ENCODE measurements around the gene STK32B.
"Not testable (repeated sequence)": the region's sequence is repeated elsewhere in the genome, so short reads cannot be mapped to it uniquely, and the experiment has no call there.

STK32B gene

DNA sequence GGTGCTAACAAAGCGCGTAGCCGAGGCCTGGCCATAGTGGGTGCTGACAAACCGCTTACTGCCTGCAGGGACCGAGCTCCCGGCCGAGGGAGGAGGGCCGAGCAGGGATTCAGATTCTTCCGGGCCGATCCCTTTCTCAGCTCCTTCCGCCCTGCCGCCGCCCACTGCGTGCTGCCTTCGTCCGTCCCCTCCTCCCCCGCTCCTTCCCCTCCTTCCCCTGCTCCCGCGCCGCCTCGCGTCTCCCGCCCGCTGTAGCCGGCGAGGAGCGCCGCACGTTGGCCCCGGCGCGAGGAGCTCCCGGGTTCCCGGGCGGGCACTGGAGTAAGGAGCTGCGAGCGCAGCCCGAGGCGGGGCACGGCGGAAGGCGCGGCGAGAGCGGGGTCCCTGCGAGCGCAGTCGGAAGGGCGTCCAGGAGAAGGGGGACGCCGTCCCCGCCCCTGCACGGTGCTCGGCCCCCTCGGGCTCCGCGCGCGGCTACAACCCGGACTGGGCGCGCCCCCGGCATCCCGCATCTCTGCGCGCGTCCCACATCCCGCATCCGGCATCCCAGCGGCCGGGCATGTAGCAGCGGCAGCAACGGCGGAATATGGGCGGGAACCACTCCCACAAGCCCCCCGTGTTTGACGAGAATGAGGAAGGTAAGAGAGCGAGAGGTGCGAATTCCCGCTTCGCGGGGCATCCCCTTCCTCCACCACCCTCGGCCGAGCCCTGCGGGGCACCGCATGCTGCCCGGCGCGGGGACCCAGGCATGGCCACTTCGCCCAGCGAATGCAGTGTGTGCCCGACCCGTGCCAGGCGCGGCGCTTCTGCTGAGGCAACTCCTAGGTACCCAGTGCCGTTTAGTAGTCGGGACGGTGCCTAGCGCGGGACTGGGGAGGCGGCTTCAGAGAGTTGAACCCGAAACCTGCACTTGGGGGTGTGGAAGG, at the start of gene STK32B:
TSS of gene STK32B (plus strand) at position 203 of the 926 bp plus-strand sequence.
- TF ChIP-seq ZFX (IDR thresholded peaks at IDR 0.05; ENCODE audit: borderline replicate concordance), result no peak
- TF ChIP-seq, protein P1, sequence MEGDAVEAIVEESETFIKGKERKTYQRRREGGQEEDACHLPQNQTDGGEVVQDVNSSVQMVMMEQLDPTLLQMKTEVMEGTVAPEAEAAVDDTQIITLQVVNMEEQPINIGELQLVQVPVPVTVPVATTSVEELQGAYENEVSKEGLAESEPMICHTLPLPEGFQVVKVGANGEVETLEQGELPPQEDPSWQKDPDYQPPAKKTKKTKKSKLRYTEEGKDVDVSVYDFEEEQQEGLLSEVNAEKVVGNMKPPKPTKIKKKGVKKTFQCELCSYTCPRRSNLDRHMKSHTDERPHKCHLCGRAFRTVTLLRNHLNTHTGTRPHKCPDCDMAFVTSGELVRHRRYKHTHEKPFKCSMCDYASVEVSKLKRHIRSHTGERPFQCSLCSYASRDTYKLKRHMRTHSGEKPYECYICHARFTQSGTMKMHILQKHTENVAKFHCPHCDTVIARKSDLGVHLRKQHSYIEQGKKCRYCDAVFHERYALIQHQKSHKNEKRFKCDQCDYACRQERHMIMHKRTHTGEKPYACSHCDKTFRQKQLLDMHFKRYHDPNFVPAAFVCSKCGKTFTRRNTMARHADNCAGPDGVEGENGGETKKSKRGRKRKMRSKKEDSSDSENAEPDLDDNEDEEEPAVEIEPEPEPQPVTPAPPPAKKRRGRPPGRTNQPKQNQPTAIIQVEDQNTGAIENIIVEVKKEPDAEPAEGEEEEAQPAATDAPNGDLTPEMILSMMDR (IDR thresholded peaks at IDR 0.05), result no peak

DNA sequence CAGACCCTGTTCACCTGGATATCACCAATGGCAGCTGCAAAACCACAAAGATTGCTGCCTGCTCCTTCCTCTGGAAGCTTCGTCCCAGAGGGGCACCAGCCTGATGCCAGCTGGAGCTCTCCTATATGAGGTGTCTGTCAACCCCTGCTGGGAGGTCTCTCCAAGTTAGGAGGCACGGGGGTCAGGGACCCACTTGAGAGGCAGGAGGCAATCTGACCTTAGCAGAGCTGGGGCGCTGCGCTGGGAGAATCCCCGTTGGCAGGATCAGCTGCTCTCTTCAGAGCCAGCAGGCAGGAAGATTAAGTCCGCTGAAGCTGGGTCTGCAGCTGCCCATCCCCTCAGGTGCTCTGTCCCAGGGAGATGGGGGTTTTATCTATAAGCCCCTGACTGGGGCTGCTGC, 49.6 kb upstream of the STK32B start:
- not testable (repeated sequence) for H3K27ac ChIP-seq

More for the DNA sequence above, at the start of gene STK32B:
- no peak within 1 kb of the TSS for H3K27ac ChIP-seq

DNA sequence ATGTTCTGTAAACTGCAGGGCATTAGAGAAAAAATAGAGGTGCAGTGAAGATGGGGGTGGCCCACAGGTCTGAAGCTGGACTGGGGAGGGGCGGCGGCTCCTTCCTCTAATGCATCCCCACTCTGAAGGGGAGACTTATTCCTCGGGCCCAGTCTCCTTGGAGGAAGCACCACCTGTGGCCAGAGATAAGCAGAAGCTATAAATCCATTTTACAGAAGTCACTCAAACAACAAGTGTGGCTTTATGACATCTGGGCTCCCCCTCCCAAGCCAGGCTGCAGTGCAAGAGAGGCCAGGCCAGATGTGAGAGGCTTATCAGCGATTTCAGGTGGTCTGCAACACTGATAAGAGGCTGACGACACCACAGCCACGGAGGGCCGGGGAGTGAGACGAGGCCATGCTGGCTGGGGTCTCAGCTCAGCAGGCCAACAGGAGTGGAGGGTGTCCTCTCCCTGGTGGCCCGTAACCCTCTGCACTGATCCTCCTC, 47.9 kb upstream of the STK32B start:
- TF ChIP-seq, protein P1 (IDR thresholded peaks at IDR 0.05), result no peak
- no peak for TF ChIP-seq ZFX (IDR thresholded peaks at IDR 0.05; ENCODE audit: borderline replicate concordance)
- no peak overlapping the region for H3K27ac ChIP-seq

- no peak overlapping the region for H3K27ac ChIP-seq
Observed at GRCh38 chr4:5003918-5004317, 47.4 kb upstream of the STK32B start.

DNA sequence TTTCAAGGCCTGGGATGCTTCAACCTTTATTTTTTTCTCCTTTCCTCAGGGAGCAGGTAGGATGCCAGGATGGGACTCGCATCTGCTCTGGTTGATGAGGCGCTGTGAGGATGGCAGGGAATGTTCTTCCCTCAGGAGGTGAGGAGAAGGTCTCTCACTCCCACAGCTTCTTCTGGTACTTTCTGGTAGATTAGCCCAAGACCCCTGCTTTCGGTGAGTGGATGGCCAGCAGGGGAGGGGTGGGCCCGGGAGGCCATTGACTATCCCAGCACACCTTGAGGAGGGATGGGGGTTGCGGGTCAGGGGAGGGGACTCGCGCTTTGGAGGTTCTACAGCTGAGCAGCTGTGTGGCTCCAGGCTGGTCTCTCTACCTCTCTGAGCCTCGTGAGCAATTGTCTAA, 46.8 kb upstream of the STK32B start:
- no peak for TF ChIP-seq ZFX (IDR thresholded peaks at IDR 0.05; ENCODE audit: borderline replicate concordance)
- TF ChIP-seq, protein P1 (IDR thresholded peaks at IDR 0.05), result no peak
- no peak overlapping the region for H3K27ac ChIP-seq

More at GRCh38 chr4:5003918-5004317, 47.4 kb upstream of the STK32B start:
- TF ChIP-seq, protein P1 (IDR thresholded peaks at IDR 0.05), result no peak

DNA sequence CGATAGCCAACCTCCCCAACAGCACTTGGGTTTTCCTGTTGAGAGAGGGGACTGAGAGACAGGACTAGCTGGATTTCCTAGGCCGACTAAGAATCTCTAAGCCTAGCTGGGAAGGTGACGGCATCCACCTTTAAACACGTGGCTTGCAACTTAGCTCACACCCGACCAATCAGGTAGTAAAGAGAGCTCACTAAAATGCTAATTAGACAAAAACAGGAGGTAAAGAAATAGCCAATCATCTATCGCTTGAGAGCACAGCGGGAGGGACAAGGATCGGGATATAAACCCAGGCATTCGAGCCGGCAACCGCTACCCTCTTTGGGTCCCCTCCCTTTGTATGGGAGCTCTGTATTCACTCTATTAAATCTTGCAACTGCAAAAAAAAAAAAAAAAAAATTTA, 44.3 kb upstream of the STK32B start:
- H3K27ac ChIP-seq, result not testable (repeated sequence)

- TF ChIP-seq, protein P1 (IDR thresholded peaks at IDR 0.05), result no peak
- no peak for TF ChIP-seq ZFX (IDR thresholded peaks at IDR 0.05; ENCODE audit: borderline replicate concordance)
- no peak overlapping the region for H3K27ac ChIP-seq
Observed at GRCh38 chr4:5009796-5010195, 41.5 kb upstream of the STK32B start.

DNA sequence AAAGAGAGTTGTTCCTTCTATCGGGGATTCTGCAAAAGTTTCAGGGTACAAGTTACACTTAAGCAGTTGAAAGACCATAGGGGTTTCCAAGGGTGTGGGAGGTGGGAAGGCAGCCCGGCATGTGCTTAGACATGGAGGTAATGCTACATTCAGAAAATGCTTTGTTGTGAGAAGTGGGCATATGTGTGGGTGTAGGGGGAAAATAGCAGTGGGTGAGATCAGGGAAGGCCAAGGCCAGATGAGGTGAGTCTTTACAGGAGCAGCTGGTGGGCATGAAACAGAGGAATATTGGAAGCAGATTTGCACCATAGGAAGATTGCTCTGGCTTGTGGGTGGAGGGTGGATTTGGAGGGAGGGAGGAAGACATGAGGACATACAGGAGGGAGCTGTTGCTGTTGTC, 40.3 kb upstream of the STK32B start:
- TF ChIP-seq, protein P1 (IDR thresholded peaks at IDR 0.05), result no peak
- no peak for TF ChIP-seq ZFX (IDR thresholded peaks at IDR 0.05; ENCODE audit: borderline replicate concordance)
- no peak overlapping the region for H3K27ac ChIP-seq

All from 22Rv1 (cell line).